A673 (cell line): ENCODE measurements around the gene KRT81. TPM values are rescaled to one million over a fixed set of nuclear protein-coding genes. Genes with fewer than 3 reads are reported as not detected.

ENCODE experiments used
- BruUV-seq: library from RNA; stranded (reverse); fragments of 400-500 nt; replicated peaks from 2 replicates; lab custom pipeline; 2021; lab: Mats Ljungman, UMichigan
- CTCF ChIA-PET: fragments of 300-600 bp; sonication (Branson Sonifier 250); formaldehyde crosslinking; loops from one replicate; lab custom pipeline; 2022; ENCODE audit warnings: antibody characterized with exemption; lab: Charles Lee
- POLR2A ChIA-PET: fragments of 300-600 bp; sonication (Branson Sonifier 250); formaldehyde crosslinking; loops from one replicate; lab custom pipeline; 2022; ENCODE audit warnings: antibody characterized with exemption; ENCODE audit not compliant: low non-redundant PET; lab: Charles Lee
- DNase-seq: peaks from one replicate; pipeline ENCODE4 v3.0.0-alpha.2; 2015; ENCODE audit warnings: low spot score
- H3K27ac ChIP-seq: fragments of 200-600 bp; sonication (generic); 2 replicates; pipeline ENCODE4 v1.5.1; 2016; ENCODE audit warnings: mixed run types, low read depth, mild to moderate bottlenecking, mixed read lengths, antibody characterized with exemption, low read length; ENCODE audit not compliant: poor library complexity, severe bottlenecking
- H3K27me3 ChIP-seq: fragments of 200-600 bp; sonication (generic); replicated peaks from 2 replicates; pipeline ENCODE4 v1.6.1; 2017; ENCODE audit warnings: mixed run types, low read depth, mild to moderate bottlenecking, mixed read lengths, antibody characterized with exemption, low read length; ENCODE audit not compliant: insufficient read depth, poor library complexity
- H3K36me3 ChIP-seq: fragments of 200-600 bp; sonication (generic); 2 replicates; pipeline ENCODE4 v1.6.1; 2016; ENCODE audit warnings: mixed run types, mild to moderate bottlenecking, mixed read lengths, antibody characterized with exemption, low read length; ENCODE audit not compliant: insufficient read depth, poor library complexity, severe bottlenecking
- H3K4me1 ChIP-seq: fragments of 200-600 bp; sonication (generic); 2 replicates; pipeline ENCODE4 v1.6.1; 2017; ENCODE audit warnings: mixed run types, mild to moderate bottlenecking, mixed read lengths, antibody characterized with exemption, low read length; ENCODE audit not compliant: insufficient read depth, poor library complexity, severe bottlenecking
- H3K4me3 ChIP-seq: fragments of 200-600 bp; sonication (generic); 2 replicates; pipeline ENCODE4 v1.5.1; 2016; ENCODE audit warnings: low read depth, mixed run types, mild to moderate bottlenecking, mixed read lengths, low read length; ENCODE audit not compliant: poor library complexity, severe bottlenecking
- H3K9me3 ChIP-seq: fragments of 200-600 bp; sonication (generic); 2 replicates; pipeline ENCODE4 v1.6.1; 2016; ENCODE audit warnings: mixed run types, low read depth, mild to moderate bottlenecking, mixed read lengths, antibody characterized with exemption, low read length; ENCODE audit not compliant: poor library complexity, severe bottlenecking
- CTCF ChIP-seq: fragments of 300-800, 200-600 bp; sonication (generic); conservative IDR thresholded peaks from 2 replicates; pipeline ENCODE4 v1.5.1; 2017; ENCODE audit warnings: low read depth, mild to moderate bottlenecking, antibody characterized with exemption, low read length, moderate library complexity, mixed read lengths
- EZH2 ChIP-seq: fragments of 200-600 bp; sonication (generic); IDR thresholded peaks from 2 replicates; pipeline ENCODE4 v1.6.1; 2017; ENCODE audit warnings: borderline replicate concordance, low read depth, mild to moderate bottlenecking, mixed read lengths, antibody characterized with exemption, low read length; ENCODE audit not compliant: poor library complexity, severe bottlenecking
- intact Hi-C: fragments of 100-400 bp; cut with micrococcal nuclease; formaldehyde crosslinking; loops from one replicate; pipeline ENCODE4 v1.10.0; 2022; ENCODE audit not compliant: unreplicated experiment
- total RNA-seq: library from RNA; stranded (reverse); gene quantifications from 2 replicates; pipeline ENCODE4 v1.2.3, GENCODE V29; 2021

Gene KRT81
- total RNA-seq, 1 experiment from 2014 or later: 0.30 TPM

- TF ChIP-seq EZH2 (no peak), CTCF (no peak)
- no peaks in the 10 kb centered on the region for H3K9me3 ChIP-seq
- BruUV-seq: no TSS peak
- H3K4me3 ChIP-seq: no peak overlapping the region
- H3K36me3 ChIP-seq: no peaks in the 10 kb centered on the region
- intact Hi-C loops: no loop called here
- CTCF ChIA-PET: no interaction called here
- no peak overlapping the region for H3K27ac ChIP-seq
- H3K27me3 ChIP-seq: peaks cover under 1% of the 10 kb centered on the region
- POLR2A ChIA-PET: no interaction called here
- no peak for DNase-seq
- peaks cover 15% of the 10 kb centered on the region for H3K4me1 ChIP-seq
These were observed 27.4 kb downstream of the KRT81 start for GRCh38 chr12:52263761-52264434.

GRCh38 chr12:52262286-52262685 lies 29.0 kb downstream of the KRT81 start:
- no peak overlapping the region for H3K4me3 ChIP-seq
- CTCF ChIA-PET: no interaction called here
- peaks cover 15% of the 10 kb centered on the region for H3K4me1 ChIP-seq
- no peak for DNase-seq
- BruUV-seq: no TSS peak
- no peaks in the 10 kb centered on the region for H3K36me3 ChIP-seq
- intact Hi-C loops: no loop called here
- POLR2A ChIA-PET: no interaction called here
- peaks cover 16% of the 10 kb centered on the region for H3K27me3 ChIP-seq
- TF ChIP-seq CTCF (no peak), EZH2 (no peak)
- H3K27ac ChIP-seq: no peak overlapping the region
- no peaks in the 10 kb centered on the region for H3K9me3 ChIP-seq

GRCh38 chr12:52261208-52261484 lies 30.2 kb downstream of the KRT81 start:
- Histone ChIP-seq H3K4me1 (peaks cover 15% of the 10 kb centered on the region), H3K4me3 (no peak overlapping the region), H3K27ac (no peak overlapping the region), H3K9me3 (no peaks in the 10 kb centered on the region), H3K36me3 (no peaks in the 10 kb centered on the region), H3K27me3 (peaks cover 20% of the 10 kb centered on the region)
- no TSS peak for BruUV-seq
- no peak for DNase-seq
- no peak for TF ChIP-seq EZH2
- TF ChIP-seq CTCF: no peak
- POLR2A ChIA-PET: no interaction called here
- CTCF ChIA-PET: no interaction called here
- intact Hi-C loops: no loop called here
